Activated CD8-positive, alpha-beta memory T cell treated with anti-CD3 and anti-CD28 coated beads, Interleukin-2, amount 50 U/mL, for 4 hours (primary cell): ENCODE measurements around the gene ACKR1.

ENCODE experiments used
- DNase-seq: peaks from one replicate; pipeline ENCODE4 v3.0.0-alpha.2; 2020

The ACKR1 gene

DNA sequence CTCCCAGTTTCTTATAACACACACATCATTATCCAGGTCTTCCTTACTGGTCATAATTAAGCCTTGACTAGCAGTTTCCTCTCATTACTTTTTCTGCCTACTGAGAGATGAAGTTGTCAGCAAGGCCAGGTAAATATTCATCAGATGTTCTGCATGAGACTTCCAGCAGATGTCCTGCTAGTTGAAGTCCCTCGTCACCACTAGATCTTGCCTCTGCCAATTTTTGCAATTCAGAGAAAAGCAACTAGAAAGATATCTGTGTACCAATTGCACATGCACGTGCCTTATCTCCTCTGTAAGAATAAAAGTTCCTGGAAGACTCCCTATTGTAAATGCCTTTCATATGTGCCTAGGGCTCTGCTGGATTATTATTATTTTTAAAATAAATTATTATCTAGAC lies 18.3 kb downstream of the ACKR1 start:
- no peak for DNase-seq

DNA sequence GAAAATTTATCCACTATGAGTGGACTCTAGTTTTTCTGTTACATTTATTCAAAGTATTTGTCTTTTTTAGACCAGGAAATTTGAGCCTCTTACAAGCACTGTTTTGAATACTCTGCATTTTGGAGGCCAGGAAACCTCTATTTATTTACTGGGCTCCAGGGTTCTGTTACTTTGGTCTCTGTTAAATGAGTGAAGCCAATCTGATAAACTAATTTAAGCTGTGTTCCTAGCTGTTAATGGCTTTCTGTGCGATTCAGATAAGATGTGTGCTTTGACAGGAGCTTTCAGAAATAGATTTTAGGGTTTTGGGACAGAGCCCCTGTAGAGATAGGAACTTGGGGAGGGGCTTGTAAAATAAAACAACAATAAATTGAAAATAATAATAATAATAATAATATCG lies 23.9 kb downstream of the ACKR1 start:
- DNase-seq, result no peak

GRCh38 chr1:159229260-159229885 lies 24.7 kb downstream of the ACKR1 start:
- DNase-seq, result no peak

- DNase-seq, result no peak
Observed at GRCh38 chr1:159229896-159230295, 25.2 kb downstream of the ACKR1 start.

DNA sequence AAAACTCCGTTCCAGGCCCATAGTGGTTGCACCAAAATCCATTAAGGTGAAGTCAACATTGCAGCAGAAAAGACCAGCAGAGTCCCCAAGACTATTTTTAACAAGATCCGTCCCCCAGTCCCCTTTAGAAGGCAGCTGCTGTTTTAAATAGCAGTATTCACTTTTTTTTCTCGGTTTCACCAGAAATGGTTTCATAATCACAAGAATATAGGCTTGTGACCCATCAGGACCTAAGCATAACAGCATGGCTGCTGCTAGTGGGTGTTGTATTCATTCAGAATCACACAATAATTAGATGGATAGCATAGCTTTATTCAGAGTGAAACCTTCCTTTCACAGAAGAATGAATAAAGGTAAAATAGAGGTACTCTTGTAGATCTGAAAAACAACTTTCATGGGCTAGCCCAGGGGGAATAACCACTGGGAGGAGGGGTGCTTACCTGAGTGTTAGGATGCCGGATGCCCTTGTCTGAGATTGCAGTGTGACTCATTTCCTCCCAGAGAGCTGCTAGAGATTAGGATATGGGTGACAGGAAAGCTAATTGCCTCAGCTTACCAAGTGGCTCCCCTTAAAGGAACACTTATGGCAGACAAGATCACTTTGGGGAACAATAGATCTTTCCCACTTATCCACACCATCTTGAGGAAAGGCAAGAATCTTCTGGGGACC lies 35.0 kb downstream of the ACKR1 start:
- no peak for DNase-seq

- DNase-seq, result no peak
Observed at GRCh38 chr1:159247266-159247665, 42.6 kb downstream of the ACKR1 start.

GRCh38 chr1:159248311-159248710 lies 43.6 kb downstream of the ACKR1 start:
- DNase-seq, result no peak

GRCh38 chr1:159250638-159251216 lies 46.1 kb downstream of the ACKR1 start:
- DNase-seq, result no peak
